Stimulated activated CD8-positive, alpha-beta memory T cell treated with anti-CD3 and anti-CD28 coated beads, Interleukin-12 subunit alpha, Interleukin-12 subunit beta, amount 100 ng/mL, for 24 hours (primary cell): ENCODE results near the gene SEMA6A.

Source experiments
- DNase-seq: peaks from one replicate; pipeline ENCODE4 v3.0.0-alpha.2; 2020; ENCODE audit errors: extremely low read depth

The SEMA6A gene

DNA sequence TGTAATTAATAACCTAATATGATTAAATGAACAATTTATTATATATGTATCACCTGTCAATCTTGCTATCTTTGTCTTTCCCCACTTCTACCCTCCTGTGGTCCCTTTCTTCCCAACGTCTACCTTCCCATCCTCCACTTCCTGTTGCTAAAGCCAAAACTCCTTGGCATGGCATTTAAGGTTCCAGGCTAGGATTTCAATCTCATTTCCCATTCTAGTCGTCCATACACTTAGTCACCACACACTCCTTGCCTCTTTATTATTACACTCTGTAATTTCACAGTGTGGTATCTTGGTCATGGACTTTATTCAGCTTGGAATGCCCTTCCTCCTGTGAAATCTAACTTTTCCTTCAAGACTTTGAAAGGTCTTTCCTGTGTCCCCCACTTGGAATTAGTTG is 115.3 kb downstream of the SEMA6A start:
- no peak for DNase-seq

GRCh38 chr5:116457062-116457461 is 117.6 kb downstream of the SEMA6A start:
- DNase-seq = no peak

DNA sequence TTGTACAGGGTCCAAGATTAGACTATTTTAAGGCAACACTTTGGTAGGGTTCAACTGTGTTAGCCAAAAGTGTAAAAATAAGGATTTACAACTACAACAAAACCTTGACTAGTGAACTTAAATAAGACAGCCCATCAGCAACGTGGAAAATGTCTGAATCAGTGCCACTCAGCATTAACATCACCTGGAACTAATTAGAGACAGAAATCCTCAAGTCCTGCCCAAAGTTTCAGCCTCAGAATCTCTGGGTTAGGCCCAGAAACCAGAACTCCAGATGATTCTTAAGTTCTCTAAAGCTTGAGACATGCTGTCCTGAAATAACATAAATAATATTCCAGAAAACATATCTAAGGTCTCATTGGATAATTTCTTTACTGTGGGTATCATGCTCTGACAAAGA is 118.6 kb downstream of the SEMA6A start:
- no peak for DNase-seq

DNA sequence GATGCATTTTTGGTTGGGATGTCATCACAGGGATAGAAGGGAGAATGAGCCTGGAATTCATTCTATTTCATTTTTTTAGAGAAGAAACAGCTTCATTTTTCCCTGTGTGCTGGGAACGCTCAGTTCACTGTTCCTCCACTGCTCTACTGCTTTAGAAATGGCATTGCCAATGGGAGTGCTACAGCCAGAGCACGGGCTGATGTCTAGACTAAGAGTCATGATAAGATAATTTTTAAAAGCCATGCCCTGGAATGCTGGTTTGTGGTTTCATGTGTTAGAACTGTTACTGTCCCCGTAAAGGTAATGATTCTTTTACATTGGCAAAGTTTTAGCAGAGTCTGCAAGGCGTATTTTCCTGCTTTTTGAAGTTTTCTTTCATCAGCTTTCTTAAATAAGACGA is 119.6 kb downstream of the SEMA6A start:
- DNase-seq = no peak

GRCh38 chr5:116454417-116454927 is 120.2 kb downstream of the SEMA6A start:
- DNase-seq = no peak

- no peak for DNase-seq
Observed at GRCh38 chr5:116453988-116454411, 120.6 kb downstream of the SEMA6A start.

DNA sequence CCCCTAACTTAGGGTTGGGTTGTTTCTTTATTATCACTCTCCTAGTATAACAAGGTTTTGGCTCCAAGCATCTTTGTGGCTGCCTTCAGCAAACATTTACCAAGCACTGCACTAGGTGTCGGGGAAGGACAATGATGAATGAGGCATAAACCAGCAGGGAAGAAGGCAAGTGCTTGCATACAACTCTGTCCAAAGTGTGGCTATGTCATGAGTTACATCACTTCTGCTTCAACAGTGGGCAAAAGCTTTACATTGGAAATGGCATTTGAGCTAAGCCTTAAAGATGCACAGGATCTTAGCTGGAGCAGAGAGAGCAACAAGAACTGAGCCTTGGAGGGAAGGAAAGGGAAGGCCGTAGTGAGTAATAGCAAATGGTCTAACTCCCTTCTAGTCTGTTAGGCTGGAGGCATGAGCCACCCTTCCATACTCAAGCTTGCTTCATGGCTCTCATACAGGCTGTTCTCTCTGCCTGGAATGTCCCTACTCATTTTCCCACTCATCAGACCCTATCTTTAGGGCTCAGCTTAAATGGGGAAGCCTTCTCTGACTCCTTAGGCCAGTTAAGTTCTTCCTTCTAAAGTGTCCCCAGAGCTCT is 121.8 kb downstream of the SEMA6A start:
- no peak for DNase-seq

GRCh38 chr5:116451905-116452450 is 122.6 kb downstream of the SEMA6A start:
- DNase-seq = no peak

GRCh38 chr5:116451066-116451465 is 123.6 kb downstream of the SEMA6A start:
- DNase-seq = no peak

DNA sequence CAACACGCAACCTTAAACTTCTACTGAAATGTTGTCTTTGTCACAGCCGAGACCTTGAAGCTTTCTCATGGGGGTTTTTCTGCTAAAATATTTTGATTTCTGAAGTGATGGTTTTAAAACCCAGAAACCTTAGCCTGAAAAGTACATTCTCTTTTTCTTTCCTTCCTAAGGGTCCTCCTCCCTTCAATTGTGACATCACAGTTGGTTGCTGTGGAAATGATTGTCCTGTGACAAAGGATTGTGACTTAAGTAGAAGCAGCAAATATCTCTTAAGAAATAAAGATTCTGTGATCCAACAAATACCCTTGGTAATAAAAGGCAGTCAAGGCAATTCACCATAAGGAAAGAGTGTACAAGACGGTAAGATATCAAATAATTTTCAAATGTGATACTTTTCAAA is 125.2 kb downstream of the SEMA6A start:
- DNase-seq = no peak

DNA sequence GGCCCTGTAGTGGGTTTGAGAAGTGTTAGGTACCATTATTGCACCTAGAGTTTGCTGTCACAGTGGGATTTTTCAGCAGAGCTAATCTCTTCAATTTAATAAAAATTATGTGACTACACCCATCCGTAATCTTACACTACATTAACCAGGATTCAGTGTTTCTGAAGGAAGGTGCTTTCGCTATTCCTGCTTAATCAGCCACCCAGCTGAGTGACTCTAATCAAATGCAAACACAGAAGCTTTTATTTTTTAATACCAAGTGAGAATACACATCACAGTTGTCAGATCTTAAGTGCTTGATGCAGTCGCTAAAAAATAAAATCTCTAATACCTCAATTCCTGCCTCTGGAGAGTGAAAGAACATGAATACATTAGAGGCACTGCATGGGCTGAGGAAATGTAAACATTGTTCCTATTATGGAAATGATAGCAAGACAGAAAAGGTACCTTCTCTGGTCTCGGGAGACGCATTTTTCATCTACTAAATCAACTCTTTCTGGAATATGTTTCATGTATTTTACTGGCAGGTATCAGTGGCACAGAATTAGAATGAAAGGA is 125.7 kb downstream of the SEMA6A start:
- no peak for DNase-seq

- DNase-seq = no peak
Observed at GRCh38 chr5:116448450-116448849, 126.2 kb downstream of the SEMA6A start.

- DNase-seq = no peak
Observed at GRCh38 chr5:116446356-116447005, 128.1 kb downstream of the SEMA6A start.

- no peak for DNase-seq
Observed at GRCh38 chr5:116445311-116445710, 129.3 kb downstream of the SEMA6A start.

DNA sequence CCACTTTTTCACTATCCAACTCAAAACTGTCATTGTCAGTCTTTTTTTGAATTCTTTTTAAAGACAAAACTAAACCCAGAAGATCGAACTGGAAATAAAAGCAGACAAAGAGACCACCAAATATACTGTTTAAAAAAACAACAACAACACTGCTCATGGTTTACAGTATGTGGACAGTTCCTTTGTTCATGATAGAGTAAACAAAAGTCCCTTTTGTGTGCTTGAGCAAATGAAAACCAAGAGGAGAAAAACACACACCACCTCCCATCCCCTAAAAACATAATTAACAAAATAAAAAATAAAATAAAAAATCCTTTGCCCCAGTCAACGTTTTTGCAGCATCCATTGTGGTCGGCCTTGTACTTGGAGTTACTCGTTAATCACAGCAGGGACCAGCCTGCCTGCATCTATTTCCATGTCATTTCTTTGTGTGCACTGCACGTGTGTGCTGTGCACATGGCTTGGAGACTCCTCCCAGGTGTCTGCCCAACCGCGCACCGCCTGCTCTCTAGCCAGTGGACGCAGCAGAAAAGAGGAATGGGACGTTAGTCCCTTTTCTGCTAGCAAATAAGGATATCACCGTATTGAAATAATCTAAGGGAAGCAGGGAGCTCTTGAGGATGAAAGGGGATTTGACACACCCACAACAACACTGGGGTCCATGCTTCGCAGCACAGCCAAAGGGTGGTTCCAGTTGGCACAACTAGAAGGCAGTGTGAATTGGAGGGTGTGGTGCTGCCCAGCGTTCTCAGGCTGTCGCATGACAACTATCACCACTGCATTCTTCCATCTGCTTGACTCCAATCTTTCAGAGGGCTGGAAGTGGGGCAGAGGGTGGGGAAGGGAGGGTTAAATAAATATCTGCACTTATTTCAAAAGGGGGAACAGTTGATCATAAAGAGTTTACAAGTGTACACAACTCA is 130.0 kb downstream of the SEMA6A start:
- DNase-seq = no peak

- no peak for DNase-seq
Observed at GRCh38 chr5:116442931-116443551, 131.6 kb downstream of the SEMA6A start.

- no peak for DNase-seq
Observed at GRCh38 chr5:116442095-116442534, 132.5 kb downstream of the SEMA6A start.

- no peak for DNase-seq
Observed at GRCh38 chr5:116441223-116441622, 133.4 kb downstream of the SEMA6A start.

- DNase-seq = no peak
Observed at GRCh38 chr5:116440457-116441001, 134.1 kb downstream of the SEMA6A start.

GRCh38 chr5:116439905-116440304 is 134.7 kb downstream of the SEMA6A start:
- DNase-seq = no peak

DNA sequence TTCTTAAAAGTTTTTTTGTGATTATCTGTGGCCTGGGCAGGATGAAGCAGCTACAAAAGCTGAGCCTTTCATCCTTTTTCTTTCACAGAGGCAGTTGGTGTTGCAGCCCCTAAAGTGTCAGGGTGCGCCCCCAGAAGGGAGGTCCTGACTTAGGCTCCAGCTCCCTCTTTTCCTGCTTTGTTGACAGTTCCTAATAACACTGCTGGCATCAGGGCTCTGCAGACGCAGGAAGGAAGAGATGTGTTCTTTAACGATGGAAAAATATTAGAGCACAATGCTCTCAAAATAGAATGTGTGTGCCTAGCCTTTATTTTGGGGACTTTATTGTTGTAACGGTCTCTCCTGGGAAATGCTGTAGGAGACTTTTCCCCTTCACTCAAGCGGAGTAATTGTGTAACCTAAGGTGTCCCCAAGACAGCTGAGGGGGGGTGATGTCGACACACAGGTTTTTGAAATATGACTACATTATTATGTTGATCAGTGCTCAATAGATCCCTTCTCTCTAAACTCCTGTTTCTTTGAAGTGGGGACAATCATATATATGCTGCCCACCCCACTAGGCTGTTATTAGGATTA is 135.6 kb downstream of the SEMA6A start:
- DNase-seq = no peak
